ENCODE data around the gene UGT1A9.

- TF ChIP-seq POLR2A (IDR thresholded peaks at IDR 0.05; ENCODE audit: low read depth, low read length) (no peak), POLR2AphosphoS5 (IDR thresholded peaks at IDR 0.05; ENCODE audit: low read depth, low read length) (no peak), TAF1 (IDR thresholded peaks at IDR 0.05; ENCODE audit: borderline replicate concordance, low read depth, low read length) (no peak)
Measured at GRCh38 chr2:233816334-233816733, 144.6 kb downstream of the UGT1A9 start.
